ENCODE measurements around the gene EXOC6. TPM values are rescaled to one million over a fixed set of nuclear protein-coding genes. Genes with fewer than 3 reads are reported as not detected.

EXOC6 gene
- total and polyA plus RNA-seq, 10 of the 15 experiments (the other 5 are each of a cell fraction or from before 2014, with no cell fraction given), result 7.6 to 53.8 (median 13.3) TPM

- no peak for TF ChIP-seq YY1 (IDR thresholded peaks at IDR 0.05; ENCODE audit: low read depth, low read length)
- TF ChIP-seq LARP7 (IDR thresholded peaks at IDR 0.05), result no peak
Measured at GRCh38 chr10:92886334-92886961, 38.1 kb downstream of the EXOC6 start (continued).

DNA sequence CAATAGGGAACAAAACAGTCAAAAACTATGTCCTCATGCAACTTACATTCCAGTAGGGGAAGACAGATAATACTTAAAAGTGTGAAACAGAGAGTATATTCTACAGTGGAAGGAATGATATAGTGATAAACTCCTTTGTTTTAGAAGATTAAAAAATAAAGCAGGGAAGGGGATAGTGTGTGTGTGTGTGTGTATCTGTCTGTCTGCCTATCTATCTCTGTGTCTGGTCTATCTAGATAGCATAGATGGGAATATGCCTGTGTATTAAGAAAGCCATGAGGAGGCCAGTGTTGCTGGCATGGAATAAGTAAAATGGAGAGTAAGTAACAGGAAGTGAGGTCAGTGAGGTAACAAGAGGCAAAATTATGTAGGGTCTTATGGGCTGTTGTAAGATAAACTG lies 42.2 kb downstream of the EXOC6 start:
- no peaks in the 10 kb centered on the region for H3K36me3 ChIP-seq (ENCODE audit: control insufficient read depth in 2 of 2, insufficient read depth in 2 of 2, low read length in 1 of 2)
- ATAC-seq (no peak), DNase-seq (ENCODE audit: low read depth, low spot score) (no peak), FAIRE-seq (no peak)
- H3K9ac ChIP-seq (ENCODE audit: control insufficient read depth, insufficient read depth, low read length), result no peak overlapping the region
- H3K4me3 ChIP-seq, result no peak overlapping the region
- no peak overlapping the region for H3K27ac ChIP-seq (ENCODE audit: control insufficient read depth, insufficient read depth)
- H2AFZ ChIP-seq (ENCODE audit: control insufficient read depth, low read depth, low read length), result no peak overlapping the region
- ChIA-PET POLR2A (no interaction called here), SMC1A (ENCODE audit: uncharacterized antibody, unreplicated experiment) (no interaction called here), RAD21 (ENCODE audit: unreplicated experiment) (no interaction called here), CTCF (no interaction called here)
- H4K20me1 ChIP-seq (ENCODE audit: control insufficient read depth, insufficient read depth), result no peaks in the 10 kb centered on the region
- H3K9me3 ChIP-seq (replicated peaks; ENCODE audit: control insufficient read depth, insufficient read depth, low read length), result no peaks in the 10 kb centered on the region
- no TSS peak for BruUV-seq (replicated peaks)
- no peaks in the 10 kb centered on the region for H3K4me1 ChIP-seq (ENCODE audit: control insufficient read depth, insufficient read depth, low read length)
- no peak overlapping the region for H3K4me2 ChIP-seq (ENCODE audit: control insufficient read depth, insufficient read depth)
- H3K79me2 ChIP-seq (ENCODE audit: control insufficient read depth, insufficient read depth, low read length), result no peaks in the 10 kb centered on the region
- in situ Hi-C loops (cut with MboI), result no loop called here
- no peaks in the 10 kb centered on the region for H3K27me3 ChIP-seq (replicated peaks in 1 of 2; ENCODE audit: control insufficient read depth in 2 of 2, insufficient read depth in 2 of 2, low read length in 1 of 2)
- intact Hi-C loops (cut with micrococcal nuclease; ENCODE audit: unreplicated experiment), result no loop called here
- no peak for TF ChIP-seq BMI1 (IDR thresholded peaks at IDR 0.05; ENCODE audit: borderline replicate concordance)
- TF ChIP-seq TCF12 (IDR thresholded peaks at IDR 0.05; ENCODE audit: low read depth, low read length), result no peak
- no peak for TF ChIP-seq SKIL (IDR thresholded peaks at IDR 0.05; ENCODE audit: low read depth, poor library complexity, severe bottlenecking)
- TF ChIP-seq CREB1 (IDR thresholded peaks at IDR 0.05; ENCODE audit: low read depth), result no peak
- no peak for TF ChIP-seq TCF3 (IDR thresholded peaks at IDR 0.05; ENCODE audit: borderline replicate concordance, insufficient read depth, low read depth, low read length)
- TF ChIP-seq IKZF2 (IDR thresholded peaks at IDR 0.05), result no peak
- TF ChIP-seq ZBTB4 (CRISPR knock-in tag; IDR thresholded peaks at IDR 0.05), result no peak
- TF ChIP-seq SREBF1 (IDR thresholded peaks at IDR 0.05; ENCODE audit: low read length), result no peak
- no peak for TF ChIP-seq RFX5 (IDR thresholded peaks at IDR 0.05; ENCODE audit: low read depth, low read length)
- no peak for TF ChIP-seq POLR2AphosphoS5 (IDR thresholded peaks at IDR 0.05; ENCODE audit: low read length)
- TF ChIP-seq ZBTB11 (CRISPR knock-in tag; IDR thresholded peaks at IDR 0.05), result no peak
- no peak for TF ChIP-seq RAD21 (IDR thresholded peaks at IDR 0.05; ENCODE audit: insufficient read depth, low read depth, low read length)
- TF ChIP-seq NFIC (IDR thresholded peaks at IDR 0.05; ENCODE audit: low read depth, low read length), result no peak
